T47D (cell line): ENCODE results near the gene PLAC1.

ENCODE experiments used
- DNase-seq, 2 experiments: peaks; one replicate each; pipeline versions ENCODE4 v3.0.0 to v3.0.0-alpha.2; 2011 to 2012; ENCODE audit warnings: low read depth in 1 of 2, low spot score in 1 of 2
- JUND ChIP-seq: IDR thresholded peaks from 2 replicates; pipeline ENCODE4 v1.6.1; 2012; ENCODE audit warnings: low read depth
- in situ Hi-C: cut with HindIII; loops from 2 replicates; pipeline ENCODE4 v1.10.0; 2016; ENCODE audit warnings: low sequenced_read_pairs, low pct_unique_long_range_greater_than_20kb

PLAC1 gene

DNA sequence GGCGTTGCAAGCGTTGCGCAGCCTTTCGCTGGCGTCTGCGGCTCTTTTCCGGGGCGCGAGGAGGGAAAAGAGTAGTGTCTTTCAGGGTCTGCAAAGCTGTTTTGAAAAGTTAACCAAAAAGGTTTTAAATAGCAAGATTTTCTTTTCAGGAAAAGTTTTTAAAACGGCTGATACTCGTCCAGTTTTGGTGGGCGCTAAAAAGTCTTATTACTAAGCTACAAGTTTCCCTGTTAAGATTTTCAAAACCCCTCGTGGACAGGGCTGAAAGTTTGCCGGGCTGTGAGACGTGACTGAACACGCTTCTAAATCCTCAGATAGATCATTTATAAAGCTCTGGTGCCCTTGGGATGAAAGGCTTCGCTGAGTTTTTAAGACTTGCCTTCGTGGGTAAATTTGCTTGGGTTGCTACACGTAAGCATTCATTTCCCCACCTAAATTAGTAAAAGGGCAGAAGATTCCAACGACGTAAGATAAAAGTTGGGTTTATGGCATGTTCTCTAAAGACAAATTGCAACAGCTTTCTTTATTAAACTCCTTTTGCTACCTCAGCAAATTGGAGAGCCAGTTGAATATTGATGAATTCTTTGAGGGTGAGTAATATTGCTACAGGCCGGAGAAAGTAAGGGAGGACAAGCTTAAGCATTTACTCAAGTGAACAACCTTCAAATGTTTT is 106.8 kb downstream of the PLAC1 start:
- no peak for TF ChIP-seq JUND
- no peak for DNase-seq
- in situ Hi-C loops = no loop called here

DNA sequence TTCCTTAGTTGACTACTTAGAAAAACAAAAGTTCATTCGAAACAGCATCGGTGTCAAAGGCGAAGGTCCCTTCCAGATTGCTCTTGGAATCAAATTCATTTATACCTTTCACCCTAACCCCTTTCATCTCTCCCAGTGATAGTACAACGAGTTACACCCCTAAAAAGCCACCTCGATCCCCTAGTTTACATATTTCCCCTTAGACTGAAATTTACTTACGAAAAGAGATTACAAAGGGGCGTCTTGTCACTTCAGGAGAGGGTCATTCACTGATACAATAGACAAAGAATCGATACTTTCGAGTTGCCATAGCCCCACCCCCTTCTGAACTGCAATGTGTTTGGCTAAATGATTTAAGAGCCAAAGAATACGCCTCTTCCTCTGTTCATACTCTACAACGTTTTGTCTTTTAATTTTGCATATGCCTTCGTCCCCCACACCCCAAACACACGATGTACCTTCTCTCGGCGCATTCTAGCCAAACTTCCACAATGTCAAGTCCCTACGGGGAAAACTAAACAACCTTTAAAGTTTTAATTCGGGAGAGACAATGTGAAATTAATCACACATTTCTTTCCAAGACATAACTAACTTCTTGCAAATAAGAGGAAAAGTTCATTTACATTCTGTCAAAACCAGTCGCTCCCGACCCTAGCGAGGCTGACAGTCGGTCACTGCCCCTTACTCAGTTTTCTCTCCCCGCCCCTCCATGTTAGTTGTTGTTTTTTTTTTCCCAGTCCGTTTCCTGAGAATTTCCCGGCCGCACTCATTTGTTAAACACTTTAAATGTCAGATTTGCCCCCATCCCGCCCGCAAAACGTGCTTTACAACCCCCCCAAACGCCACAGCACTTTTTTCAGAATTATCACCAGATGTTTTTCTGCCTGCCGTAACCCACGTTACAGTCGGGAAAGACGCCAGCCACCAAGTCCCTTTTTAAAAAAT is 109.7 kb downstream of the PLAC1 start:
- no peak for TF ChIP-seq JUND
- in situ Hi-C loops = no loop called here
- DNase-seq = peak in 1 of 2 experiments; percentile 17

DNA sequence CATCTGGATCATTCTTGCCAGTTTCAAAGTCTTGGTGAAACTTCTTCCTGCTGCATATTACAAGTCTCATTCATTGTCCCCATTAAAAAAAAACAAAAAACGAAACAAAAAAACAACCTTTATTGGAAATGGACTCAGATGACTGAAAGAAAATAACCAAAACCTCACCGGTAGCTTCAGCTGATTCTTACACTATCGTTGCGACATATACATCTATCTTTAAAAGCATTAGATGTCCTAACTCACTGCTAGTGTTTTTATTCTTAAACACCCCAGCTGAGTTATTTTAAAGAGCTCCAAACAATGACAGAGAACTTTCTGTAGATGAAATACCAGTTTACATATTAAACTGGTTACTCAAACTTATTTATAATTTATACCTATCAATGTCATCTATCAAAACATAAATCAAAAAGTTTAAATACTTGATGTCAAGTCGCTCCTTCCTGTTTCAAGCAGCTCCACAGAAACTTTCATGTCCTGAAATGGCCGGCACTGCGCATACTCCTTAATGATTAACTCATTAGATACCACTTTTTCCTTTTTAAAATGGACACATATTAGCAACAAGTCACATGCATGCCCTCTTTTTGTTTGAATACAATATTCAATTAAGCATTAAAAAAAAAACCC is 111.1 kb downstream of the PLAC1 start:
- DNase-seq = no peak
- in situ Hi-C loops = no loop called here
- no peak for TF ChIP-seq JUND

DNA sequence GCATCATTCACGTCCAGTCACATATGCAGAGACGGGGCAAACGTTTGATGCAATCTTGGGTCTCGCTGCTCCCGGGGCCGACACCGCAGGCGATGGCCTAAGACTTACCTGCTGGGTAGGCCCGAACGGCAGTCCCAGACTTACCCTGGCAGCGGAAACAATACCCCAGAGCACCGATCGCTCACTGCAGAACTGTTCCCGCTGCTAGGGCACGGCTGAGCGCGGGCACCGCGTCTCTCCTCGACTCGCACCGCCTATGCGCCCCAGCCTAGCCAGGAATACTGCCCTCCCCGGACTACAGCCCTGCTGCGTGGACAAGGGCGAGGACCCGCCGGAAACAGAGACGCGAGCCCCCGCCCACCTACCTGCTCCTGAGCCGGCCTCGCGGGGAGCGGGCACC is 112.1 kb downstream of the PLAC1 start:
- in situ Hi-C loops = no loop called here
- no peak for DNase-seq
- TF ChIP-seq JUND = no peak

DNA sequence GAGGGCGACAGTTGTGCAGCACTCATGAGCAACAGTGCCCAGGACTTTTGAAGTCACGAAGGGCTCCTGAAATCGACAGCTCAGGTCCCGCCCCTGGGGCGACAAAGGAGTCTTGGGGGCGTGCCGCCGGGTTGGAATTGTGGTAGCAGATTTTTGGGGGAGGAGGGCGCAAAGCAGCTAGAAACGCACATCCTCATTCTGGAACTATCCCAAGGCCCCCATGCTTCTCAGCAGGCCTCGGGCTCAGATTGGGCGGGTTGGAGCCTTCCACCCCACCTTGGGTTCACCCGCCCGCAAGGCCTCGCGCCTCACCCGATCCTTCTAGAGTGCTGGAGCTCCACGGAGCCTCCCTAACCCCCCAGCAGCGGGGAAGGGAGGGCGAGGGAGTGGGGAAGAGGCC is 112.8 kb downstream of the PLAC1 start:
- DNase-seq = no peak
- TF ChIP-seq JUND = no peak
- in situ Hi-C loops = no loop called here

DNA sequence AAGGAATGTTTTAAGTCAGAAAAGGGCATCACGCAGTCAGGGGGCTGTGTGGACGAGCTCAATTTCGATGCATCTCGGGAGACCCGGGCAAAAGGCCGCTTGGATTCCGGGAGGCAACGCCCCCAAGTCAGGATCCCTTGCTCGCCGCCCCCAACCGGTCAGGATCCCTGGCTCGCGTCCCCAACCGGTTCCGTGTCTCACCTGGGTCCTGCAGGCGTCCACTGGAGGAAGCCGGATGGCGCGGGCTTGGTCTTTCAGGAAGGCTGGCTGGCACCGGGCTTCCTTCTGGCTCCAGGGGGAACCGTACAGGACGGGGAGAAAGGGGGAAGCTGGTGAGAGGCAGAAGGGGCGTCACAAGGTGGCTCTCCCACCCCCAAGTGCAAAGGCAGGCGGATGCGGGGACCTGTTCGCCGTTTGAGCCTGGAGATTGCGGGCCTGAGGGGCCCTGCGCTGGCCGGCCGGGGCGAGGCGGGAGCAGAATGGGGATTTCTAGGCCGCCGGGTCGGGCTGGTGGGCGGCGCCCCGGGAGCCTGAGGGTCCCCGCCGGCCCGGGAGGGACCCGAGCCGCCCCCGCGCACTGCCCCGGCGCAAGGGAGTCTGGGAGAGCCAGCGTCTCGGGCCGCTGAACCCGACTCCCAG is 113.6 kb downstream of the PLAC1 start:
- in situ Hi-C loops = no loop called here
- DNase-seq = no peak

GRCh38 chrX:134544135-134544512 is 114.1 kb downstream of the PLAC1 start:
- in situ Hi-C loops = no loop called here
- TF ChIP-seq JUND = no peak
- no peak for DNase-seq

More for the DNA sequence above, 113.6 kb downstream of the PLAC1 start:
- no peak for TF ChIP-seq JUND

DNA sequence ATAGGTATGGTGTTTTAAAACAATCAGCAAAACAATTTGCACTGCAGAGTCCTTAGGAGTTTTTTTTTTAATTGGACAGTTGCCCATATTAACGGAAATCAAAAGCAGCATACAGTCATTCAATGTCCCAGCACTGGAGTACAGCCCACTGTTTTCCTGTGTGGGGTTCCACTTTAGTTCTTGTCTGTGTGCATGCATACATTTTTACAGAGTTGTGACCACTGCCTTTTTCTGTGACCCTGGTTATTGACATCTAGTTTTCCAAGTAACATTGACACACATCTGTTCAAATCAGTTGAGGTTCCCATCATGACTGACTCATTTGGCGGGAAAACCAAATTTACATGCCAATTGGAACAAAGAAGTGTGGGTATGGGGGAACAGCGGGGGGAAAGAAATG is 115.0 kb downstream of the PLAC1 start:
- no peak for DNase-seq
- in situ Hi-C loops = no loop called here
- no peak for TF ChIP-seq JUND

GRCh38 chrX:134542485-134542884 is 115.8 kb downstream of the PLAC1 start:
- in situ Hi-C loops = no loop called here
- TF ChIP-seq JUND = no peak
- DNase-seq = peak in 1 of 2 experiments; percentile 49

GRCh38 chrX:134541906-134542305 is 116.4 kb downstream of the PLAC1 start:
- TF ChIP-seq JUND = no peak
- in situ Hi-C loops = no loop called here
- DNase-seq = no peak

DNA sequence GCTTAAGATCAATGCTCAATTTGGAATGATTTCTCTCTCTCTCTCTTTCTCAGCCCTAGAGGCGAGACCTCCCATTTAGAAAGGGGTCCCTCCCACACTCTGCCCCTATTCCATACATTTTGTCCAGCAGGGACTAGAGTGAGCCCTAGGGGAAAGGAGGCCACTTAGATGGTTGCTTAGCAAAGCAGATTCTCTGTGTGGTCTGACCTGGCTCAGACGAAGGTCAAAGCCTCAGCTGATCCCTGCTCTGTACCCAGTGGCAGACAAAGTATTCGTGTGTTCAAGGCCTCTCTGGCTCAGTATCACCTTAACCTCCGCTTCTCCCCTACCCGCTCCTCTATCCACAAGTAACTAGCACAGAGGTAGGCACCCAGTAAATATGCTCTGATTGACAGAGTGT is 120.0 kb downstream of the PLAC1 start:
- in situ Hi-C loops = no loop called here
- DNase-seq = no peak
- no peak for TF ChIP-seq JUND

- TF ChIP-seq JUND = no peak
- DNase-seq = no peak
- in situ Hi-C loops = no loop called here
These were observed 120.9 kb downstream of the PLAC1 start for GRCh38 chrX:134537179-134537955.
